Measurements from ENCODE around the gene SCGB3A2. TPM values are rescaled to one million over a fixed set of nuclear protein-coding genes. Genes with fewer than 3 reads are reported as not detected.
"Not testable (repeated sequence)": the region's sequence is repeated elsewhere in the genome, so short reads cannot be mapped to it uniquely, and the experiment has no call there.

Gene SCGB3A2
- total and polyA plus RNA-seq, 2 donors (not counting 1 experiment from before 2014, with no cell fraction given) = not detected

- ATAC-seq (ENCODE audit: low read depth) = no peak
Measured at GRCh38 chr5:147863454-147864158, 14.9 kb upstream of the SCGB3A2 start.

GRCh38 chr5:147869112-147869511 lies 9.4 kb upstream of the SCGB3A2 start:
- TF ChIP-seq EZH2 (IDR thresholded peaks at IDR 0.05; ENCODE audit: borderline replicate concordance, insufficient read depth, low read depth, low read length, poor library complexity, severe bottlenecking) = no peak
- no peak for TF ChIP-seq CTCF (IDR thresholded peaks at IDR 0.05)
- Histone ChIP-seq H3K27ac (ENCODE audit: low read length in 2 of 2) (no peak overlapping the region), H2AFZ (ENCODE audit: insufficient read depth, low read depth, low read length, poor library complexity, severe bottlenecking) (no peak overlapping the region), H3K9ac (ENCODE audit: low read length) (no peak overlapping the region), H3K79me2 (ENCODE audit: control insufficient read depth, insufficient read depth, low read length) (no peaks in the 10 kb centered on the region), H4K20me1 (ENCODE audit: control insufficient read depth, insufficient read depth, low read length, poor library complexity, severe bottlenecking) (no peaks in the 10 kb centered on the region), H3K36me3 (replicated peaks in 1 of 2; ENCODE audit: control extremely low read depth in 1 of 2, control insufficient read depth in 1 of 2, extremely low read depth in 1 of 2, insufficient read depth in 2 of 2, low read length in 1 of 2) (no peaks in the 10 kb centered on the region), H3K9me3 (ENCODE audit: control extremely low read depth in 1 of 3, control insufficient read depth in 2 of 3, insufficient read depth in 1 of 3, low read length in 2 of 3) (no peaks in the 10 kb centered on the region), H3K27me3 (replicated peaks in 1 of 4; ENCODE audit: control extremely low read depth in 1 of 4, control insufficient read depth in 3 of 4, insufficient read depth in 4 of 4, low read length in 3 of 4) (no peaks in the 10 kb centered on the region), H3K4me3 (ENCODE audit: control extremely low read depth in 1 of 5, extremely low read depth in 1 of 5, insufficient read depth in 1 of 5, low read depth in 2 of 5, low read length in 4 of 5) (no peak overlapping the region), H3K4me2 (replicated peaks; ENCODE audit: low read depth, low read length, poor library complexity, severe bottlenecking) (no peak overlapping the region), H3K4me1 (ENCODE audit: control insufficient read depth in 2 of 2, insufficient read depth in 2 of 2, low read length in 2 of 2) (no peaks in the 10 kb centered on the region)
- DNase-seq = no peak
- CTCF ChIA-PET = interaction anchor here (0.6 kb wide), 1 partner anchor 15 kb away, joined by 3 read pairs; no protein-coding TSS in a partner anchor
- Mint-ChIP-seq H3K4me1 (no peaks in the 10 kb centered on the region), H3K27me3 (peaks cover 3% of the 10 kb centered on the region), H3K4me3 (no peak overlapping the region), H3K27ac (no peak overlapping the region), H3K9me3 (ENCODE audit: insufficient read depth) (no peaks in the 10 kb centered on the region)
- no peak for ATAC-seq (ENCODE audit: low read depth)
- WGBS (ENCODE audit: insufficient coverage) = 83% methylated on average over 3 of the region's 4 CpGs
- intact Hi-C loops (cut with micrococcal nuclease) = no loop called here
- POLR2A ChIA-PET = no interaction called here

More at GRCh38 chr5:147863454-147864158, 14.9 kb upstream of the SCGB3A2 start:
- Histone ChIP-seq H4K20me1 (ENCODE audit: control insufficient read depth, insufficient read depth, low read length, poor library complexity, severe bottlenecking) (no peaks in the 10 kb centered on the region), H3K27me3 (replicated peaks in 1 of 4; ENCODE audit: control extremely low read depth in 1 of 4, control insufficient read depth in 3 of 4, insufficient read depth in 4 of 4, low read length in 3 of 4) (no peaks in the 10 kb centered on the region), H3K4me1 (ENCODE audit: control insufficient read depth in 2 of 2, insufficient read depth in 2 of 2, low read length in 2 of 2) (no peaks in the 10 kb centered on the region), H3K9ac (ENCODE audit: low read length) (no peak overlapping the region), H3K4me2 (replicated peaks; ENCODE audit: low read depth, low read length, poor library complexity, severe bottlenecking) (no peak overlapping the region), H3K4me3 (ENCODE audit: control extremely low read depth in 1 of 5, extremely low read depth in 1 of 5, insufficient read depth in 1 of 5, low read depth in 2 of 5, low read length in 4 of 5) (no peak overlapping the region), H3K36me3 (replicated peaks in 1 of 2; ENCODE audit: control extremely low read depth in 1 of 2, control insufficient read depth in 1 of 2, extremely low read depth in 1 of 2, insufficient read depth in 2 of 2, low read length in 1 of 2) (no peaks in the 10 kb centered on the region), H2AFZ (ENCODE audit: insufficient read depth, low read depth, low read length, poor library complexity, severe bottlenecking) (no peak overlapping the region), H3K9me3 (ENCODE audit: control extremely low read depth in 1 of 3, control insufficient read depth in 2 of 3, insufficient read depth in 1 of 3, low read length in 2 of 3) (no peaks in the 10 kb centered on the region), H3K27ac (ENCODE audit: low read length in 2 of 2) (no peak overlapping the region), H3K79me2 (ENCODE audit: control insufficient read depth, insufficient read depth, low read length) (no peaks in the 10 kb centered on the region)
- DNase-seq = no peak
- H3K4me1 Mint-ChIP-seq = no peaks in the 10 kb centered on the region
- no peak overlapping the region for H3K27ac Mint-ChIP-seq
- 44% methylated on average over 2 of the region's 3 CpGs for WGBS (ENCODE audit: insufficient coverage)
- ChIA-PET POLR2A (no interaction called here), CTCF (no interaction called here)
- H3K27me3 Mint-ChIP-seq = peaks cover 5% of the 10 kb centered on the region
- H3K9me3 Mint-ChIP-seq (ENCODE audit: insufficient read depth) = no peaks in the 10 kb centered on the region
- intact Hi-C loops (cut with micrococcal nuclease) = no loop called here
- H3K4me3 Mint-ChIP-seq = no peak overlapping the region
- TF ChIP-seq EZH2 (IDR thresholded peaks at IDR 0.05; ENCODE audit: borderline replicate concordance, insufficient read depth, low read depth, low read length, poor library complexity, severe bottlenecking) = no peak

- DNase-seq; H3K4me2 ChIP-seq (replicated peaks; ENCODE audit: low read depth, low read length, poor library complexity, severe bottlenecking); H3K4me1 Mint-ChIP-seq; H3K27ac Mint-ChIP-seq; CTCF ChIA-PET; H3K36me3 ChIP-seq (replicated peaks in 1 of 2; ENCODE audit: control extremely low read depth in 1 of 2, control insufficient read depth in 1 of 2, extremely low read depth in 1 of 2, insufficient read depth in 2 of 2, low read length in 1 of 2); H3K9me3 ChIP-seq (ENCODE audit: control extremely low read depth in 1 of 3, control insufficient read depth in 2 of 3, insufficient read depth in 1 of 3, low read length in 2 of 3); H3K9me3 Mint-ChIP-seq (ENCODE audit: insufficient read depth); H3K27me3 Mint-ChIP-seq; POLR2A ChIA-PET; H4K20me1 ChIP-seq (ENCODE audit: control insufficient read depth, insufficient read depth, low read length, poor library complexity, severe bottlenecking); H3K4me1 ChIP-seq (ENCODE audit: control insufficient read depth in 2 of 2, insufficient read depth in 2 of 2, low read length in 2 of 2); H2AFZ ChIP-seq (ENCODE audit: insufficient read depth, low read depth, low read length, poor library complexity, severe bottlenecking); H3K79me2 ChIP-seq (ENCODE audit: control insufficient read depth, insufficient read depth, low read length); H3K9ac ChIP-seq (ENCODE audit: low read length); H3K27me3 ChIP-seq (replicated peaks in 1 of 4; ENCODE audit: control extremely low read depth in 1 of 4, control insufficient read depth in 3 of 4, insufficient read depth in 4 of 4, low read length in 3 of 4); ATAC-seq (ENCODE audit: low read depth); H3K4me3 ChIP-seq (ENCODE audit: control extremely low read depth in 1 of 5, extremely low read depth in 1 of 5, insufficient read depth in 1 of 5, low read depth in 2 of 5, low read length in 4 of 5); H3K4me3 Mint-ChIP-seq; H3K27ac ChIP-seq (ENCODE audit: low read length in 2 of 2); intact Hi-C loops (cut with micrococcal nuclease): not testable (repeated sequence)
- WGBS (ENCODE audit: insufficient coverage) = 85% methylated on average over 2 of the region's 6 CpGs
Measured at GRCh38 chr5:147869892-147870291, 8.6 kb upstream of the SCGB3A2 start.

All from B cell (primary cell).